ENCODE data around the gene KIF2A. TPM values are rescaled to one million over a fixed set of nuclear protein-coding genes. Genes with fewer than 3 reads are reported as not detected.

KIF2A gene
- total and polyA plus RNA-seq, 2 of the 8 experiments (the other 6 are each of a cell fraction or from before 2014, with no cell fraction given), result 18.4 to 97.1 TPM

- no peak overlapping the region for H2BK20ac ChIP-seq (ENCODE audit: low read length)
- H3K18ac ChIP-seq (ENCODE audit: extremely low read depth, low read length), result no peak overlapping the region
- no peak for DNase-seq (ENCODE audit: low read depth in 1 of 2, low spot score in 2 of 2)
- H3K56ac ChIP-seq (replicated peaks; ENCODE audit: insufficient read length, low read depth, low read length), result no peak overlapping the region
- CTCF ChIA-PET (ENCODE audit: partially characterized antibody), result interaction anchor here (1.0 kb wide), 1 partner anchor 118 kb away, joined by 3 read pairs; no protein-coding TSS in a partner anchor
- POLR2A ChIA-PET (ENCODE audit: partially characterized antibody), result no interaction called here
- peaks cover 0 to 2% (median 0%) of the 10 kb centered on the region in 4 experiments; a peak in 1 of 8 replicates for H3K36me3 ChIP-seq (ENCODE audit: control insufficient read depth in 2 of 4, insufficient read depth in 4 of 4, low read length in 3 of 4)
- H4K5ac ChIP-seq (ENCODE audit: insufficient read length, low read depth, low read length), result no peak overlapping the region
- no peaks in the 10 kb centered on the region for H3K9me3 ChIP-seq (ENCODE audit: insufficient read depth in 2 of 2, low read depth in 1 of 2, low read length in 1 of 2)
- H3K27me3 ChIP-seq (replicated peaks in 1 of 4; ENCODE audit: control insufficient read depth in 3 of 4, extremely low read depth in 1 of 4, insufficient read depth in 3 of 4, low read length in 3 of 4), result no peaks in the 10 kb centered on the region
- H3K23me2 ChIP-seq (ENCODE audit: low read depth, low read length), result no peaks in the 10 kb centered on the region
- peaks cover 3% of the 10 kb centered on the region; the same call in 1 of the 2 replicates for H3K79me1 ChIP-seq (ENCODE audit: low read depth, low read length)
- no peak overlapping the region for H3K23ac ChIP-seq (ENCODE audit: insufficient read length)
- H3K9ac ChIP-seq (replicated peaks in 1 of 4; ENCODE audit: extremely low read depth in 1 of 4, low read depth in 3 of 4, low read length in 3 of 4), result no peak overlapping the region
- H3K4me2 ChIP-seq (ENCODE audit: insufficient read depth in 1 of 2, low read depth in 2 of 2, low read length in 2 of 2), result no peak overlapping the region
- H2AFZ ChIP-seq (ENCODE audit: low read length), result no peak overlapping the region
- no peak for FAIRE-seq
- no peak overlapping the region for H3K27ac ChIP-seq (ENCODE audit: low read depth, low read length)
- H4K20me1 ChIP-seq (replicated peaks in 1 of 2; ENCODE audit: control insufficient read depth in 1 of 2, insufficient read depth in 2 of 2, low read length in 2 of 2), result peaks cover 5 to 11% of the 10 kb centered on the region in 2 experiments
- TF ChIP-seq SIRT6 (IDR thresholded peaks at IDR 0.05; ENCODE audit: low read length) (no peak), USF2 (IDR thresholded peaks at IDR 0.05; ENCODE audit: low read length) (no peak), BCL11A (IDR thresholded peaks at IDR 0.05; ENCODE audit: low read depth in 2 of 2, low read length in 2 of 2) (no peak), SUZ12 (IDR thresholded peaks at IDR 0.05; ENCODE audit: low read length) (no peak), SP4 (IDR thresholded peaks at IDR 0.05; ENCODE audit: low read length) (no peak), SIX5 (IDR thresholded peaks at IDR 0.05; ENCODE audit: low read depth, low read length) (no peak), ZNF274 (IDR thresholded peaks at IDR 0.05; ENCODE audit: borderline replicate concordance, extremely low read depth, low read length) (no peak), TCF12 (IDR thresholded peaks at IDR 0.05; ENCODE audit: low read depth, low read length) (no peak), EP300 (IDR thresholded peaks at IDR 0.05; ENCODE audit: borderline replicate concordance in 1 of 2, low read depth in 2 of 2, low read length in 2 of 2) (no peak), HDAC2 (IDR thresholded peaks at IDR 0.05; ENCODE audit: borderline replicate concordance in 1 of 2, low read depth in 2 of 2, low read length in 2 of 2) (no peak)
- H4K8ac ChIP-seq (ENCODE audit: extremely low read depth, insufficient read depth, low read length), result no peak overlapping the region
- no peak overlapping the region for H3K4me3 ChIP-seq (ENCODE audit: extremely low read depth in 1 of 4, insufficient read depth in 2 of 4, low read depth in 3 of 4, low read length in 4 of 4)
- no peak overlapping the region for H2AK5ac ChIP-seq (ENCODE audit: low read depth, low read length)
- no peaks in the 10 kb centered on the region for H3K4me1 ChIP-seq (replicated peaks in 1 of 4; ENCODE audit: control insufficient read depth in 3 of 4, insufficient read depth in 4 of 4, low read length in 3 of 4)
- peaks cover 11 to 78% of the 10 kb centered on the region in 2 experiments for H3K79me2 ChIP-seq (ENCODE audit: control insufficient read depth in 1 of 2, insufficient read depth in 2 of 2, low read length in 2 of 2)
- no peak overlapping the region for H2BK15ac ChIP-seq (ENCODE audit: low read length)
- no peak overlapping the region for H2BK5ac ChIP-seq (ENCODE audit: low read depth, low read length)
- H4K91ac ChIP-seq (replicated peaks; ENCODE audit: insufficient read length, low read length), result no peak overlapping the region
- no peak overlapping the region for H3K4ac ChIP-seq (replicated peaks; ENCODE audit: insufficient read length, low read depth, low read length)
- no peak overlapping the region for H2BK12ac ChIP-seq (ENCODE audit: low read depth, low read length)
- H2BK120ac ChIP-seq (replicated peaks; ENCODE audit: low read depth, low read length), result no peak overlapping the region
- 100% methylated on average over 2 of the region's 2 CpGs; no CpG with 5 or more reads in 1 of the 2 experiments for WGBS, 2 experiments (ENCODE audit: extremely low coverage in 1 of 2, insufficient coverage in 1 of 2, insufficient read length in 1 of 2, insufficient replicate concordance in 2 of 2, low coverage in 1 of 2, low lambda C conversion rate in 2 of 2, missing lambda C conversion rate in 1 of 2)
- H3K14ac ChIP-seq (ENCODE audit: insufficient read length), result no peak overlapping the region
Observed at GRCh38 chr5:62342476-62342837, 36.5 kb downstream of the KIF2A start.

All from H1 (cell line).